Keratinocyte (primary cell): ENCODE data around the gene PRPF8. TPM values are rescaled to one million over a fixed set of nuclear protein-coding genes. Genes with fewer than 3 reads are reported as not detected.
"Not testable (repeated sequence)": the region's sequence is repeated elsewhere in the genome, so short reads cannot be mapped to it uniquely, and the experiment has no call there.

ENCODE experiments used
- DNase-seq: peaks from one replicate; pipeline ENCODE4 v3.0.0-alpha.2; 2011; ENCODE audit warnings: low read depth, missing footprints, low spot score
- FAIRE-seq: peaks from 2 replicates; lab custom pipeline; 2011; peaks lifted over from hg19 to GRCh38; lab: Jason Lieb, UNC
- H2AFZ ChIP-seq: 2 replicates; pipeline ENCODE4 v1.6.0; 2012; ENCODE audit warnings: low read length, control low read depth, inconsistent platforms; ENCODE audit not compliant: control insufficient read depth
- H3K27ac ChIP-seq: 2 replicates; pipeline ENCODE4 v1.5.1; 2011; ENCODE audit warnings: low read length; ENCODE audit not compliant: control insufficient read depth, insufficient read depth
- H3K27me3 ChIP-seq: 3 replicates; pipeline ENCODE4 v1.6.0; 2011; ENCODE audit warnings: low read length; ENCODE audit not compliant: control insufficient read depth, insufficient read depth; ENCODE audit errors: extremely low read depth
- H3K36me3 ChIP-seq, 2 experiments: 2 replicates in 1 of 2; 3 replicates in 1 of 2; pipeline ENCODE4 v1.5.1; 2011; ENCODE audit warnings: low read length in 2 of 2, mild to moderate bottlenecking in 1 of 2; ENCODE audit not compliant: control insufficient read depth in 2 of 2, insufficient read depth in 2 of 2; ENCODE audit errors: extremely low read depth in 1 of 2
- H3K4me1 ChIP-seq: 3 replicates; pipeline ENCODE4 v1.5.1; 2011; ENCODE audit warnings: low read length; ENCODE audit not compliant: control insufficient read depth, insufficient read depth; ENCODE audit errors: extremely low read depth
- H3K4me2 ChIP-seq: 3 replicates; pipeline ENCODE4 v1.6.0; 2011; ENCODE audit warnings: low read depth, low read length; ENCODE audit not compliant: control insufficient read depth, insufficient read depth; ENCODE audit errors: extremely low read depth
- H3K4me3 ChIP-seq, 3 experiments: fragments of 200-600 bp in 1 of 3; sonication (generic) in 1 of 3; 2 replicates in 2 of 3; 3 replicates in 1 of 3; pipeline ENCODE4 v1.5.1; 2011 to 2016; ENCODE audit warnings: low read length in 3 of 3, mild to moderate bottlenecking in 3 of 3, control low read depth in 2 of 3, inconsistent platforms in 1 of 3, low read depth in 1 of 3, mixed read lengths in 1 of 3, mixed run types in 1 of 3, moderate library complexity in 1 of 3; ENCODE audit not compliant: control insufficient read depth in 2 of 3, insufficient read depth in 2 of 3; ENCODE audit errors: extremely low read depth in 1 of 3
- H3K79me2 ChIP-seq: 2 replicates; pipeline ENCODE4 v1.6.0; 2012; ENCODE audit warnings: low read length; ENCODE audit not compliant: control insufficient read depth, insufficient read depth
- H3K9ac ChIP-seq: 3 replicates; pipeline ENCODE4 v1.6.0; 2011; ENCODE audit warnings: low read length; ENCODE audit not compliant: control insufficient read depth, insufficient read depth; ENCODE audit errors: extremely low read depth
- H3K9me1 ChIP-seq: 3 replicates; pipeline ENCODE4 v1.6.0; 2011; ENCODE audit warnings: low read length; ENCODE audit not compliant: control insufficient read depth, insufficient read depth; ENCODE audit errors: extremely low read depth
- H3K9me3 ChIP-seq: 2 replicates; pipeline ENCODE4 v1.5.1; 2012; ENCODE audit warnings: low read depth, low read length; ENCODE audit not compliant: control insufficient read depth
- H4K20me1 ChIP-seq: 3 replicates; pipeline ENCODE4 v1.6.0; 2011; ENCODE audit warnings: low read length; ENCODE audit not compliant: control insufficient read depth, insufficient read depth; ENCODE audit errors: extremely low read depth
- EZH2 ChIP-seq: IDR thresholded peaks from one replicate; pipeline ENCODE4 v1.6.1; 2012; ENCODE audit warnings: inconsistent platforms, mild to moderate bottlenecking, low read length, moderate library complexity
- dilution Hi-C: fragments of 300-500 bp; cut with MboI; formaldehyde crosslinking; loops from one replicate; pipeline ENCODE4 v1.7.0; 2020; ENCODE audit warnings: low sequenced_read_pairs; ENCODE audit not compliant: extremely low pct_ligation_motif_present
- polyA plus RNA-seq, 5 experiments: library from polyadenylated mRNA; depleted of rRNA in 3 of 5; stranded (reverse) in 3 of 5; stranded (forward) in 1 of 5; unstranded in 1 of 5; fragments of >200 nt; gene quantifications; 1 replicate in 1 of 5; 2 replicates in 3 of 5; 3 replicates in 1 of 5; pipeline versions ENCODE4 v1.2.1 to v1.2.3, GENCODE V29; 2011 to 2012; ENCODE audit warnings: missing spikeins in 2 of 5, low read depth in 1 of 5, low replicate concordance in 1 of 5
- TF ChIP-seq, protein P1 (sequence below), 3 experiments: IDR thresholded peaks in 1 of 3; conservative IDR thresholded peaks in 1 of 3; optimal IDR thresholded peaks in 1 of 3; 2 replicates in 2 of 3; 3 replicates in 1 of 3; pipeline versions ENCODE3 to v1.5.1; 2011; ENCODE audit warnings: low read length in 3 of 3, mild to moderate bottlenecking in 3 of 3, moderate library complexity in 2 of 3, control low read depth in 1 of 3, inconsistent platforms in 1 of 3; ENCODE audit not compliant: insufficient read depth in 2 of 3; ENCODE audit errors: extremely low read depth in 1 of 3

The PRPF8 gene
- polyA plus RNA-seq, 1 donor (not counting 4 experiments of a cell fraction or from before 2014, with no cell fraction given) = 97.5 TPM

DNA sequence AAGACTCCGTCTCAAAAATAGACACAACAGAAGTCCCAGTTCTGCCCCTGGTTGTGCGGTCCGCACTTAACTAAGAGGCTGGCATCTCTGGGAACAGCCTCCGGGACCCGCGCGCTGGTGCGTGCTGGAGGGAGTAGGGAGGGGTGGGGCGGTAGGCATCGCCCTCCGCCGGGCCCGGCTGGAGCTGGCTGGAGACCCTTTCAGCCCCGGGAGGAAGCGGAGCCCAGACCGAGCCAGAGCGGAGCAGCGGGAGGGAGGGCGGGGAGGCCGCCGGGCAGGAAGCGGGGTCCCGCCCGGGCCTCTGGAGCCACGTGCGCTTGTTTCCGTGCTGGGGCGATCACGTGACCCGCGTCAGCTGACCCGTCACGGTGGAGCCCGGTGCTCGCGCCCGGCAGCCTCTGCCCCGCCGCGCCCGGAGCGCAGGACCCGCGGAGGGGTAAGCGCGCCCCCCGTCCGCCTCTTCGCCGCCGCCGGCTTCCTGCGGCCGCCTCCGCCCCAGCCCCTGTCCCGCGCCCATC, 39.7 kb upstream of the PRPF8 start, which contains the start of gene WDR81:
WDR81 (plus strand) TSS at position 354 of the 518 bp plus-strand sequence. CDS start 256 bp downstream, outside the sequence.
- H3K27me3 ChIP-seq = no peaks in the 10 kb centered on the region
- H2AFZ ChIP-seq = peak within 1 kb of the TSS; percentile 66
- H3K4me2 ChIP-seq = peak within 1 kb of the TSS; percentile 83
- peaks cover 5 to 9% of the 10 kb centered on the region in 2 experiments for H3K36me3 ChIP-seq
- peaks cover 13% of the 10 kb centered on the region for H3K4me1 ChIP-seq
- H3K79me2 ChIP-seq = peaks cover 13% of the 10 kb centered on the region
- dilution Hi-C loops = no loop called here
- TF ChIP-seq EZH2 = no peak
- H4K20me1 ChIP-seq = no peaks in the 10 kb centered on the region
- DNase-seq (no peak), FAIRE-seq (no peak)
- H3K9me3 ChIP-seq = no peaks in the 10 kb centered on the region
- H3K4me3 ChIP-seq = peak within 1 kb of the TSS; percentile 69 to 79 (median 76)
- peak within 1 kb of the TSS; percentile 74 for H3K9ac ChIP-seq
- H3K9me1 ChIP-seq = no peaks in the 10 kb centered on the region
- peak within 1 kb of the TSS; percentile 47 for H3K27ac ChIP-seq

DNA sequence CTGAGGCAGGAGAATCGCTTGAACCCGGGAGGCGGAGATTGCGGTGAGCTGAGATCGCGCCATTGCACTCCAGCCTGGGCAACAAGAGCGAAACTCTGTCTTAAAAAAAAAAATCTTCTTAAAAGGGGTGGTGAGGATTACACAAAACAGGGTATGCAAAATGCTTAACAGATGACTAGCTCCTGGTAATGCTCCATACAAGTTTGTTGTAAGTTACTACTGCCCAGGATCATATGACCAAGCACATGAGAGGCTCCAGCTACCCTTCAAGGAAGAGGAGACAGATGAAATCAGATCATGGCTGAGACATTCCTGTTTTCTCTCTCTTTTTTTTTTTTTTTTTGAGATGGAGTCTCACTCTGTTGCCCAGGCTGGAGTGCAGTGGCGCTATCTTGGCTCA, 37.4 kb upstream of the PRPF8 start:
- H3K36me3 ChIP-seq, H4K20me1 ChIP-seq, H3K27me3 ChIP-seq, FAIRE-seq, H3K4me2 ChIP-seq, H3K9me3 ChIP-seq, dilution Hi-C loops, H3K4me3 ChIP-seq, DNase-seq, H3K9ac ChIP-seq, H2AFZ ChIP-seq, H3K27ac ChIP-seq, H3K9me1 ChIP-seq: not testable (repeated sequence)
- Histone ChIP-seq H3K4me1 (peaks cover 22% of the 10 kb centered on the region), H3K79me2 (peaks cover 13% of the 10 kb centered on the region)

DNA sequence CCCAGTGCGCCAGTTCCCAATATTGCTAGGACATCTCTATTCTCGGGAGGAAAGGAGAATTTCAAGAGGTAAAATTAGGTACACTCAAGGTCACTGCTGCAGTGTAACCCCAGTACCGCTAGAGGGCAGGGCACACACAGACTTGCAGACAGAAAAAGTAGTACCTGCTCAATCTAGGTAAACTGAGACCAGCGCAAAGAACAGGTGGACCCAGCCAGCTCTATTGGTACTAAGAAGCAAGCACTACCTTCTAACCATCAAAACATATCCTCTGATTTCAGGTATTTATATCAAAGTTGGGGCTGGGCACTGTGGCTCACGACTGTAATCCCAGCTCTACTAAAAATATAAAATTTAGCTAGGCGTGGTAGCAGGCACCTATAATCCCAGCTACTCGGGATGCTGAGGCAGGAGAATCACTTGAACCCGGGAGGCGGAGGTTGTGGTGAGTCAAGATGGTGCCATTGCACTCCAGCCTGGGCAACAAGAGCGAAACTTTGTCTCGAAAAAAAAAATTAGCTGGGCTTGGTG, 36.3 kb upstream of the PRPF8 start:
- Histone ChIP-seq H3K9me3 (no peaks in the 10 kb centered on the region), H3K27ac (no peak overlapping the region), H4K20me1 (no peaks in the 10 kb centered on the region), H3K4me2 (peak overlapping the region; percentile 52), H3K36me3 (no peaks in the 10 kb centered on the region), H3K9ac (peak overlapping the region; percentile 2), H3K4me1 (peaks cover 22% of the 10 kb centered on the region), H3K9me1 (no peaks in the 10 kb centered on the region), H2AFZ (no peak overlapping the region), H3K4me3 (peak overlapping the region in 1 of 3 experiments; percentile 41), H3K79me2 (peaks cover 9% of the 10 kb centered on the region), H3K27me3 (no peaks in the 10 kb centered on the region)
- DNase-seq (no peak), FAIRE-seq (no peak)
- dilution Hi-C loops = no loop called here
- TF ChIP-seq, protein P1, sequence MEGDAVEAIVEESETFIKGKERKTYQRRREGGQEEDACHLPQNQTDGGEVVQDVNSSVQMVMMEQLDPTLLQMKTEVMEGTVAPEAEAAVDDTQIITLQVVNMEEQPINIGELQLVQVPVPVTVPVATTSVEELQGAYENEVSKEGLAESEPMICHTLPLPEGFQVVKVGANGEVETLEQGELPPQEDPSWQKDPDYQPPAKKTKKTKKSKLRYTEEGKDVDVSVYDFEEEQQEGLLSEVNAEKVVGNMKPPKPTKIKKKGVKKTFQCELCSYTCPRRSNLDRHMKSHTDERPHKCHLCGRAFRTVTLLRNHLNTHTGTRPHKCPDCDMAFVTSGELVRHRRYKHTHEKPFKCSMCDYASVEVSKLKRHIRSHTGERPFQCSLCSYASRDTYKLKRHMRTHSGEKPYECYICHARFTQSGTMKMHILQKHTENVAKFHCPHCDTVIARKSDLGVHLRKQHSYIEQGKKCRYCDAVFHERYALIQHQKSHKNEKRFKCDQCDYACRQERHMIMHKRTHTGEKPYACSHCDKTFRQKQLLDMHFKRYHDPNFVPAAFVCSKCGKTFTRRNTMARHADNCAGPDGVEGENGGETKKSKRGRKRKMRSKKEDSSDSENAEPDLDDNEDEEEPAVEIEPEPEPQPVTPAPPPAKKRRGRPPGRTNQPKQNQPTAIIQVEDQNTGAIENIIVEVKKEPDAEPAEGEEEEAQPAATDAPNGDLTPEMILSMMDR (optimal IDR thresholded peaks at IDR 0.05 in 1 of 3, IDR thresholded peaks at IDR 0.05 in 1 of 3, conservative IDR thresholded peaks at IDR 0.05 in 1 of 3; ENCODE audit: extremely low read depth in 1 of 3, insufficient read depth in 2 of 3, low read length in 3 of 3) = peak; percentile 93 to 99 (median 98)
- no peak for TF ChIP-seq EZH2
